Loucy (cell line): Measurements from ENCODE around the gene ARMH4.
A peak's percentile ranks its signal among the peaks of the same experiment; 100 is the strongest.

Source experiments
- H2AFZ ChIP-seq: fragments of 200-600 bp; sonication (generic); 2 replicates; pipeline ENCODE4 v1.6.0; 2016; ENCODE audit warnings: antibody characterized with exemption, mild to moderate bottlenecking, low read length, moderate library complexity
- H3F3A ChIP-seq: fragments of 200-600 bp; 2 replicates; pipeline ENCODE4 v1.6.0; 2016; ENCODE audit warnings: antibody characterized with exemption, low read depth, mild to moderate bottlenecking
- H3K27me3 ChIP-seq: fragments of 200-600 bp; sonication (generic); 2 replicates; pipeline ENCODE4 v1.6.1; 2014; ENCODE audit warnings: low read length, mild to moderate bottlenecking; ENCODE audit not compliant: insufficient read depth, poor library complexity, severe bottlenecking
- H3K36me3 ChIP-seq: fragments of 200-600 bp; sonication (generic); 2 replicates; pipeline ENCODE4 v1.6.1; 2016; ENCODE audit warnings: low read length; ENCODE audit not compliant: insufficient read depth
- H3K4me1 ChIP-seq: fragments of 200-600 bp; sonication (generic); 2 replicates; pipeline ENCODE4 v1.5.1; 2014; ENCODE audit warnings: low read length, mild to moderate bottlenecking; ENCODE audit not compliant: insufficient read depth, poor library complexity, severe bottlenecking
- H3K4me2 ChIP-seq: fragments of 200-600 bp; sonication (generic); 2 replicates; pipeline ENCODE4 v1.6.0; 2014; ENCODE audit warnings: antibody characterized with exemption, low read length, low read depth, mild to moderate bottlenecking; ENCODE audit not compliant: poor library complexity, severe bottlenecking
- H3K4me3 ChIP-seq: fragments of 200-600 bp; sonication (generic); 2 replicates; pipeline ENCODE4 v1.5.1; 2014; ENCODE audit warnings: low read length, mild to moderate bottlenecking, mixed read lengths; ENCODE audit not compliant: poor library complexity, severe bottlenecking
- H3K79me2 ChIP-seq: fragments of 200-600 bp; sonication (generic); 2 replicates; pipeline ENCODE4 v1.6.1; 2014; ENCODE audit warnings: low read length; ENCODE audit not compliant: insufficient read depth
- H3K9ac ChIP-seq: fragments of 200-600 bp; sonication (generic); 2 replicates; pipeline ENCODE4 v1.6.0; 2014; ENCODE audit warnings: mild to moderate bottlenecking, low read depth, low read length, moderate library complexity; ENCODE audit not compliant: poor library complexity, severe bottlenecking
- H3K9me2 ChIP-seq: fragments of 200-600 bp; sonication (generic); replicated peaks from 2 replicates; pipeline ENCODE4 v1.6.1; 2016; ENCODE audit warnings: low read depth, low read length, mixed read lengths
- H3K9me3 ChIP-seq: fragments of 200-600 bp; sonication (generic); 2 replicates; pipeline ENCODE4 v1.6.1; 2014; ENCODE audit warnings: mild to moderate bottlenecking, antibody characterized with exemption, low read length, low read depth; ENCODE audit not compliant: insufficient read depth
- H4K20me1 ChIP-seq: fragments of 200-600 bp; sonication (generic); 2 replicates; pipeline ENCODE4 v1.6.0; 2014; ENCODE audit warnings: antibody characterized with exemption, low read length, mild to moderate bottlenecking; ENCODE audit not compliant: insufficient read depth, poor library complexity, severe bottlenecking
- CTCF ChIP-seq: fragments of 200-600 bp; sonication (generic); conservative IDR thresholded peaks from 2 replicates; pipeline ENCODE4 v1.5.1; 2014; ENCODE audit warnings: mild to moderate bottlenecking, antibody characterized with exemption, low read length
- EZH2phosphoT487 ChIP-seq: fragments of 200-600 bp; IDR thresholded peaks from 2 replicates; pipeline ENCODE4 v1.6.1; 2018; ENCODE audit warnings: antibody characterized with exemption, mild to moderate bottlenecking, moderate library complexity, borderline replicate concordance

Gene ARMH4

GRCh38 chr14:58106446-58106845 lies 45.6 kb downstream of the ARMH4 start:
- H3K9me2 ChIP-seq: no peaks in the 10 kb centered on the region
- no peaks in the 10 kb centered on the region for H3K27me3 ChIP-seq
- H3K36me3 ChIP-seq: no peaks in the 10 kb centered on the region
- no peak overlapping the region for H3K9ac ChIP-seq
- H2AFZ ChIP-seq: peak overlapping the region; percentile 54; the same call in 1 of the 2 replicates
- H3K4me2 ChIP-seq: no peak overlapping the region
- no peaks in the 10 kb centered on the region for H4K20me1 ChIP-seq
- H3K9me3 ChIP-seq: no peaks in the 10 kb centered on the region
- TF ChIP-seq EZH2phosphoT487: no peak
- TF ChIP-seq CTCF: no peak
- no peaks in the 10 kb centered on the region for H3F3A ChIP-seq
- no peaks in the 10 kb centered on the region for H3K4me1 ChIP-seq
- H3K4me3 ChIP-seq: no peak overlapping the region
- H3K79me2 ChIP-seq: no peaks in the 10 kb centered on the region

GRCh38 chr14:58104808-58105207 lies 47.2 kb downstream of the ARMH4 start:
- Histone ChIP-seq H3K27me3 (no peaks in the 10 kb centered on the region), H3K79me2 (no peaks in the 10 kb centered on the region), H3K4me1 (no peaks in the 10 kb centered on the region), H3K9ac (no peak overlapping the region), H3F3A (no peaks in the 10 kb centered on the region), H2AFZ (no peak overlapping the region), H3K9me3 (no peaks in the 10 kb centered on the region), H4K20me1 (no peaks in the 10 kb centered on the region), H3K36me3 (no peaks in the 10 kb centered on the region), H3K9me2 (no peaks in the 10 kb centered on the region), H3K4me3 (no peak overlapping the region), H3K4me2 (no peak overlapping the region)
- TF ChIP-seq CTCF (no peak), EZH2phosphoT487 (no peak)

GRCh38 chr14:58100735-58101368 lies 51.2 kb downstream of the ARMH4 start:
- Histone ChIP-seq H3K9me2 (no peaks in the 10 kb centered on the region), H4K20me1 (no peaks in the 10 kb centered on the region), H3K4me3 (no peak overlapping the region), H3K36me3 (no peaks in the 10 kb centered on the region), H2AFZ (no peak overlapping the region), H3K9me3 (no peaks in the 10 kb centered on the region), H3K9ac (no peak overlapping the region), H3K27me3 (no peaks in the 10 kb centered on the region), H3K79me2 (no peaks in the 10 kb centered on the region), H3K4me2 (no peak overlapping the region), H3F3A (no peaks in the 10 kb centered on the region), H3K4me1 (no peaks in the 10 kb centered on the region)
- TF ChIP-seq EZH2phosphoT487 (no peak), CTCF (no peak)
